Measurements from ENCODE around the gene BMF.

DNA sequence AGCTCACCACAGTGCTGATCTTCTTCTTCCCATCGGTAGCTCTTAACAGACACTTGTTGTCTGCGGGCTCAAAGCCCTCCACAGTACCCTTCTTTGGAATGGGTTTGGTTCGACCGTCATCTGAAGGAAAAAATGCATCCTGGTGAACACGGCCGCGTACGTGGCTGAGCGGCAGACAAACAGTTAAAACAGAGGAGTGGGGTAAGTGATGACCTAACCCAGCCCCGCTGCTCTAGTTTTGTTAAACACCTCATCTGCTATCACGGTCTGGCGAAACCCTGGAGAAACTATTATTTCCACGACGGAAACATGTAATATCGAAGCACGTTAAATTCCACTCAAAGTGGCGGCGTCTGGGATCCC lies 70.4 kb downstream of the BMF start:
- no peak for TF ChIP-seq GATA2 (IDR thresholded peaks at IDR 0.05; ENCODE audit: low read depth, low read length)
- TF ChIP-seq GATA3 (IDR thresholded peaks at IDR 0.05; ENCODE audit: low read depth, low read length) = no peak
